NCI-H748 (cell line): ENCODE data around the gene C18orf32.
"Not testable (repeated sequence)": the region's sequence is repeated elsewhere in the genome, so short reads cannot be mapped to it uniquely, and the experiment has no call there.

Source experiments
- DNase-seq: peaks from one replicate; lab custom pipeline; 2025; ENCODE audit not compliant: unreplicated experiment; lab: John Stamatoyannopoulos, UW

C18orf32 gene

GRCh38 chr18:49472459-49472858, 14.6 kb downstream of the C18orf32 start:
- no peak for DNase-seq

GRCh38 chr18:49471532-49471931, 15.5 kb downstream of the C18orf32 start:
- no peak for DNase-seq

GRCh38 chr18:49467599-49467998, 19.4 kb downstream of the C18orf32 start:
- no peak for DNase-seq

- no peak for DNase-seq
Observed at GRCh38 chr18:49467019-49467563, 19.9 kb downstream of the C18orf32 start.

GRCh38 chr18:49464718-49465598, 22.1 kb downstream of the C18orf32 start:
- DNase-seq: no peak

- no peak for DNase-seq
Observed at GRCh38 chr18:49461602-49461977, 25.4 kb downstream of the C18orf32 start.

- DNase-seq: peak; percentile 44
Observed at GRCh38 chr18:49460976-49461601, 25.9 kb downstream of the C18orf32 start.

- DNase-seq: peak; percentile 23
Observed at GRCh38 chr18:49459404-49460171, 27.4 kb downstream of the C18orf32 start.

- no peak for DNase-seq
Observed at GRCh38 chr18:49457616-49458015, 29.4 kb downstream of the C18orf32 start.

GRCh38 chr18:49456794-49457193, 30.2 kb downstream of the C18orf32 start:
- DNase-seq: no peak

GRCh38 chr18:49452534-49452933, 34.5 kb downstream of the C18orf32 start:
- DNase-seq: not testable (repeated sequence)

- peak; percentile 78 for DNase-seq
Observed at GRCh38 chr18:49447810-49448745, 39.0 kb downstream of the C18orf32 start.

- DNase-seq: no peak
Observed at GRCh38 chr18:49446481-49446880, 40.6 kb downstream of the C18orf32 start.

- no peak for DNase-seq
Observed at GRCh38 chr18:49444581-49444980, 42.5 kb downstream of the C18orf32 start.

GRCh38 chr18:49443837-49444236, 43.2 kb downstream of the C18orf32 start:
- DNase-seq: no peak

- DNase-seq: peak; percentile 11
Observed at GRCh38 chr18:49441338-49441938, 45.6 kb downstream of the C18orf32 start.

- DNase-seq: no peak
Observed at GRCh38 chr18:49435170-49435569, 51.9 kb downstream of the C18orf32 start.

GRCh38 chr18:49432602-49433001, 54.4 kb downstream of the C18orf32 start:
- DNase-seq: no peak

- no peak for DNase-seq
Observed at GRCh38 chr18:49431165-49431962, 55.7 kb downstream of the C18orf32 start.
